T-helper 17 cell (primary cell): Measurements from ENCODE around the gene ATP2B2. TPM values are rescaled to one million over a fixed set of nuclear protein-coding genes. Genes with fewer than 3 reads are reported as not detected.

Experiments
- ATAC-seq: fragments of 150-1000 bp; cut with Tn5 transposase; 2 replicates; pipeline ENCODE4 v1.10.0; 2021; ENCODE audit warnings: mild to moderate bottlenecking, moderate library complexity
- DNase-seq, 3 donors: peaks; one replicate each; pipeline versions ENCODE4 v3.0.0 to v3.0.0-alpha.2; 2020 to 2021
- H3K9me3 ChIP-seq: one replicate; pipeline ENCODE4 v1.7.0; 2013; ENCODE audit warnings: low read length, mild to moderate bottlenecking; ENCODE audit not compliant: control insufficient read depth, poor library complexity, severe bottlenecking
- H3K27ac Mint-ChIP-seq: one replicate; pipeline ENCODE4 v1.8.0; 2022; ENCODE audit warnings: mild to moderate bottlenecking, moderate library complexity, mixed read lengths
- H3K27me3 Mint-ChIP-seq: one replicate; pipeline ENCODE4 v1.8.0; 2022; ENCODE audit warnings: mixed read lengths
- H3K36me3 Mint-ChIP-seq: one replicate; pipeline ENCODE4 v1.8.0; 2022; ENCODE audit warnings: low read depth, mixed read lengths
- H3K4me1 Mint-ChIP-seq: one replicate; pipeline ENCODE4 v1.8.0; 2022; ENCODE audit warnings: mild to moderate bottlenecking, mixed read lengths
- H3K4me3 Mint-ChIP-seq: one replicate; pipeline ENCODE4 v1.8.0; 2022; ENCODE audit warnings: mild to moderate bottlenecking, moderate library complexity, mixed read lengths
- total RNA-seq, 4 donors: library from RNA in 2 of 4; stranded (reverse) in 2 of 4; gene quantifications; one replicate each; pipeline ENCODE4 v1.2.3 and lab custom pipeline; 2022 to 2026

Gene ATP2B2
- total RNA-seq, 2 donors from 2014 or later = not detected

GRCh38 chr3:10474847-10475246 lies 30.5 kb downstream of the ATP2B2 start:
- DNase-seq (no peak), ATAC-seq (no peak)
- H3K9me3 ChIP-seq = no peaks in the 10 kb centered on the region
- peaks cover 4% of the 10 kb centered on the region for H3K4me1 Mint-ChIP-seq
- no peak overlapping the region for H3K27ac Mint-ChIP-seq
- no peak overlapping the region for H3K4me3 Mint-ChIP-seq
- H3K27me3 Mint-ChIP-seq = peaks cover 29% of the 10 kb centered on the region
- no peaks in the 10 kb centered on the region for H3K36me3 Mint-ChIP-seq

DNA sequence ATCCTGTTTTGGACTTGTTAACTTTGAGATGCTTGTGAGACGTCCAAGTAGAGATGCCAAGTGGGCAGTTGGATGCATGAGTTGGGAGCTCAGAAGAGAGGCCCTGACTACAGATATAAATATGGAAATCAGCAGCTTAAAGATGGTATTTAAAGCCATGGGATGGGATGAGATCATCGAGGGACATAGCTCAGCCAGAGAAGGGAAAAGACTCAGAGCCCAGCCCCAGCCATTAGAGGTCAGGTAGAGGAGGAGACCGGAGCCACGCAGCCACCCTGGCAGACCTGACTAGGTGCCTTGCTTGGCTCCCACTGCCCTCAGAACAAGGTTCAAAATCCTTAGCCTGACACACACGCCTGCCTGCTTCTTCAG lies 31.1 kb downstream of the ATP2B2 start:
- peaks cover 35% of the 10 kb centered on the region for H3K27me3 Mint-ChIP-seq
- H3K36me3 Mint-ChIP-seq = no peaks in the 10 kb centered on the region
- no peak overlapping the region for H3K27ac Mint-ChIP-seq
- H3K4me1 Mint-ChIP-seq = peaks cover 6% of the 10 kb centered on the region
- DNase-seq (no peak), ATAC-seq (no peak)
- no peaks in the 10 kb centered on the region for H3K9me3 ChIP-seq
- no peak overlapping the region for H3K4me3 Mint-ChIP-seq

- H3K4me3 Mint-ChIP-seq = no peak overlapping the region
- ATAC-seq (no peak), DNase-seq (no peak)
- H3K27me3 Mint-ChIP-seq = peaks cover 40% of the 10 kb centered on the region
- H3K9me3 ChIP-seq = no peaks in the 10 kb centered on the region
- H3K4me1 Mint-ChIP-seq = peaks cover 6% of the 10 kb centered on the region
- H3K27ac Mint-ChIP-seq = no peak overlapping the region
- H3K36me3 Mint-ChIP-seq = no peaks in the 10 kb centered on the region
Observed at GRCh38 chr3:10473581-10474274, 31.7 kb downstream of the ATP2B2 start.

DNA sequence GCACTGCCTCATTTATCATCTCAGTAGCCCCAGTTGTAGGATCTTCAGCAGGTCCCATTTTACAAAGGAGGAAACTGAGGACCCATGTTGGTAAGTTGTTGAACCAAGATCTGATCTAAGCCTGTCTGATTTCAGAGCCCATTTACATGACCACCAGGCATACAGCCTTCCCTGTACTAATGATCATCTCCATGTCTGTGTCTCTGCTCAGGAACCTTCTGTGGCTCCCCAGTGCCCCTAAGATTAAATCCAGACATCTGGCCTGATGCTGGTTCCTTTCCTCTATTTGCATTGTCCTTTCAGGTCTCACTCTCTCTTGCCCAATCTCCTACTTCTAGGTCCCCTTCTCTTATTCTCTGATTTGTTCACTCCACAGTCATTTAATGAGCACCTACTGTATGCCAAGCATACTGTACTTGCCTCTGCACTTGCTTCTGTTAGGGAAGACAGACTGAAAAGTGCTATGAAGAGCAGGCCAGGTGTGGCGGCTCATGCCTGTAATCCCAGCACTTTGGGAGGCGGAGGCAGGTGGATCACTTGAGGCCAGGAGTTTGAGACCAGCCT lies 32.4 kb downstream of the ATP2B2 start:
- H3K27ac Mint-ChIP-seq = no peak overlapping the region
- ATAC-seq = no peak
- DNase-seq = no peak
- no peaks in the 10 kb centered on the region for H3K9me3 ChIP-seq
- no peaks in the 10 kb centered on the region for H3K36me3 Mint-ChIP-seq
- H3K4me3 Mint-ChIP-seq = no peak overlapping the region
- H3K27me3 Mint-ChIP-seq = peaks cover 48% of the 10 kb centered on the region
- H3K4me1 Mint-ChIP-seq = peaks cover 6% of the 10 kb centered on the region

GRCh38 chr3:10471054-10471688 lies 34.2 kb downstream of the ATP2B2 start:
- no peak for ATAC-seq
- no peak for DNase-seq

GRCh38 chr3:10470120-10471053 lies 35.0 kb downstream of the ATP2B2 start:
- DNase-seq (no peak), ATAC-seq (no peak)
- peaks cover 9% of the 10 kb centered on the region for H3K4me1 Mint-ChIP-seq
- no peaks in the 10 kb centered on the region for H3K36me3 Mint-ChIP-seq
- H3K9me3 ChIP-seq = no peaks in the 10 kb centered on the region
- no peak overlapping the region for H3K27ac Mint-ChIP-seq
- H3K4me3 Mint-ChIP-seq = no peak overlapping the region
- peaks cover 68% of the 10 kb centered on the region for H3K27me3 Mint-ChIP-seq

More at GRCh38 chr3:10471054-10471688, 34.2 kb downstream of the ATP2B2 start:
- Mint-ChIP-seq H3K27ac (no peak overlapping the region), H3K4me1 (peaks cover 8% of the 10 kb centered on the region), H3K27me3 (peaks cover 60% of the 10 kb centered on the region), H3K36me3 (no peaks in the 10 kb centered on the region), H3K4me3 (no peak overlapping the region)
- no peaks in the 10 kb centered on the region for H3K9me3 ChIP-seq

DNA sequence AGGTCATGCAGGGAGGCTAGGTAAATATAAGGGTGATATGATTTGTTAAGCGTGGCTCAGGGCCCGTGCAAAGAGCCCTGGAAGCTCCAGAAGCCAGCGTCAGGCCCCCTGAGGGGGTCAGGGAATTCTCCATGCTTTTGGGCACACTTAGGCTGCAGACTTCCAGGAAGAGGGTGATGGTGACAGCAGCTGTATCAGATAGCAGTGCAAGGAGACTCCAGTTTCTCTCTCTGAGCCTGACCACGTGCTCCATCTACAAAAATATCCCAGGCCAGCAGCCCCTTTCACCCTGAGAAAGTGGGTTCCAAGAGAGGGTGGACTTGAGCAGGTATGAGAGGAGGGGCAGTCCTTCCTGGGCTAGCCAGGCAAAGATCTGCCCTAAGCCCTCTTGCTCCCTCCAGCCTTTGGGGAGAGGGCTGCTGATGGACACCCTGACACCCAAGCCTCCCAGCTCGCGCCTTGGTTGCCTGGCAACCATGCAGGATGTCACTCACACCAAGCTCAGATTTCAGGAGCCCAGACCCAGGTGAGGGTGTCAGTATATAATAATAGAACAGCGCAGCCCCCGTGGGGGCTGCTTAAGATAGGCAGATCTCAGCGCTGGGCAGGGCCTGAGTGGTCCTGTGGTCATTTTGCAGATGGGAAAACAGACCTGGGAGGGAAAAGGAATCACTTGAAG lies 35.8 kb downstream of the ATP2B2 start:
- H3K36me3 Mint-ChIP-seq = no peaks in the 10 kb centered on the region
- H3K4me3 Mint-ChIP-seq = no peak overlapping the region
- H3K27me3 Mint-ChIP-seq = peaks cover 68% of the 10 kb centered on the region
- DNase-seq (no peak), ATAC-seq (no peak)
- peaks cover 11% of the 10 kb centered on the region for H3K4me1 Mint-ChIP-seq
- no peaks in the 10 kb centered on the region for H3K9me3 ChIP-seq
- H3K27ac Mint-ChIP-seq = no peak overlapping the region

- H3K27ac Mint-ChIP-seq = no peak overlapping the region
- H3K4me1 Mint-ChIP-seq = peaks cover 11% of the 10 kb centered on the region
Observed at GRCh38 chr3:10468613-10469354, 36.6 kb downstream of the ATP2B2 start.

DNA sequence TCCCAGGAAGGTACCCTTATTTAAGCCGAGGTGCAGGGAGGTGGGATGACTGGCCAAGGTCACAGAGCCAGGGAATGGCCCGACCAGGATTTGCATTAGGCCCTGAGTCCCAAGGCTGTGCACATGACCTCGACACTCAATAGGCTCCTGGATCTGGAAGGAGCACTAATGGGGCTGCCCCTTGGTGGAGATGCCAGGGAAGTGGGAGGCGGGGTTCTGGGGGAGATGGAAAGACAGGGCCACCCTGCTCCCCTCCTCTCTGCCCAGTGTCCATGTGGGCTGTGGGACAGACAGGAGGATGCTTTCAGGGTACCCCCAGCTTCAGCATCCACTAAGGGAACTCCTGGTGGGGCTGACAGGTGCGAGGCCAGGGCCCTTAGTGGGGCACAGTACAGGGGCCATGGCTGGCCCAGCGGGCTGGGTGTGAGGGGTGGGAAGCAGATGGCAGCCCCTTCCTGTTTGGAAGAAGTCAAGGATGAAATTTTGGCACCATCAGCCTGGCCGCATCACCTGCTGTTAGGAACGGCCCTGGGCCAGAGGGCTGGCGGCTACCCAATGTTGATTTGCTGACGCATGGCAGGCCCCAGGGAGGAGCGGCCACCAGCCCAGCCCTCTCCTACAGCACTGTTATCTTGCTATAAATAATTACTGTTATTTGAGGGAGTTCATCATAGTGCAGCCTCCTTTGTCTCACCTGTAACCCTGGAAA lies 37.3 kb downstream of the ATP2B2 start:
- Mint-ChIP-seq H3K27ac (no peak overlapping the region), H3K27me3 (peaks cover 64% of the 10 kb centered on the region), H3K36me3 (no peaks in the 10 kb centered on the region), H3K4me3 (no peak overlapping the region), H3K4me1 (peaks cover 11% of the 10 kb centered on the region)
- no peaks in the 10 kb centered on the region for H3K9me3 ChIP-seq
- DNase-seq = no peak
- no peak for ATAC-seq

More at GRCh38 chr3:10468613-10469354, 36.6 kb downstream of the ATP2B2 start:
- Mint-ChIP-seq H3K4me3 (no peak overlapping the region), H3K36me3 (no peaks in the 10 kb centered on the region), H3K27me3 (peaks cover 68% of the 10 kb centered on the region)
- H3K9me3 ChIP-seq = no peaks in the 10 kb centered on the region
- DNase-seq (no peak), ATAC-seq (no peak)

GRCh38 chr3:10467204-10467603 lies 38.2 kb downstream of the ATP2B2 start:
- Mint-ChIP-seq H3K27me3 (peaks cover 57% of the 10 kb centered on the region), H3K36me3 (no peaks in the 10 kb centered on the region), H3K4me3 (no peak overlapping the region), H3K27ac (no peak overlapping the region), H3K4me1 (peaks cover 11% of the 10 kb centered on the region)
- DNase-seq (no peak), ATAC-seq (no peak)
- H3K9me3 ChIP-seq = no peaks in the 10 kb centered on the region

DNA sequence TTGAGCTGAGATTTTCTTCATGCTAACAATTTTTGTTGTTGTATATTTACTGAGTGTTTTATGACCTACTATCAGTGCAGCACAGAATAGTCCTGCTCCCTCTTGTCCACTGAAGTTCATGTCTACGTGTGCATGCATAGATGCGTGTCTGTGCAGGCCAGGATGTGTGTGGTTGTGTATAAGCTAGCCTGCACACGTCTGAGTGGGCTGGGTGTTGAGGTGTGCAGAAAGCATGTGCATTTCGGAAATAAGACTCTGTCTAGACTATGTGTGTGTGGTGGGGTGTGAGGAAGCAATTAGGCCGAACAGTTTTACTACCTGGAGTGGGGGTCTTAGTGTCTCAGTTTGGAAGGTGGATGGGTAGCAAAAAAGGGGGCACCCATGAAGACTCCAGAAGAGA lies 39.2 kb downstream of the ATP2B2 start:
- Mint-ChIP-seq H3K36me3 (no peaks in the 10 kb centered on the region), H3K4me1 (peaks cover 9% of the 10 kb centered on the region), H3K27ac (no peak overlapping the region), H3K4me3 (no peak overlapping the region), H3K27me3 (peaks cover 54% of the 10 kb centered on the region)
- DNase-seq (no peak), ATAC-seq (no peak)
- no peaks in the 10 kb centered on the region for H3K9me3 ChIP-seq

GRCh38 chr3:10465161-10465560 lies 40.2 kb downstream of the ATP2B2 start:
- H3K27me3 Mint-ChIP-seq = peaks cover 46% of the 10 kb centered on the region
- H3K27ac Mint-ChIP-seq = no peak overlapping the region
- H3K36me3 Mint-ChIP-seq = no peaks in the 10 kb centered on the region

More at GRCh38 chr3:10465161-10465560, 40.2 kb downstream of the ATP2B2 start:
- H3K9me3 ChIP-seq = no peaks in the 10 kb centered on the region
- no peak overlapping the region for H3K4me3 Mint-ChIP-seq
- peaks cover 8% of the 10 kb centered on the region for H3K4me1 Mint-ChIP-seq
- DNase-seq (no peak), ATAC-seq (no peak)
